DMS53 (cell line): ENCODE data around the gene CDC14A.
"Not testable (repeated sequence)": the region's sequence is repeated elsewhere in the genome, so short reads cannot be mapped to it uniquely, and the experiment has no call there.

Source experiments
- DNase-seq: peaks from one replicate; lab custom pipeline; 2025; lab: John Stamatoyannopoulos, UW

Gene CDC14A

GRCh38 chr1:100364697-100365096 lies 12.4 kb downstream of the CDC14A start:
- peak; percentile 42 for DNase-seq

- DNase-seq, result no peak
Measured at GRCh38 chr1:100366209-100366525, 13.9 kb downstream of the CDC14A start.

- not testable (repeated sequence) for DNase-seq
Measured at GRCh38 chr1:100369339-100369738, 17.0 kb downstream of the CDC14A start.

- DNase-seq, result not testable (repeated sequence)
Measured at GRCh38 chr1:100373953-100374352, 21.6 kb downstream of the CDC14A start.

- not testable (repeated sequence) for DNase-seq
Measured at GRCh38 chr1:100376890-100377289, 24.6 kb downstream of the CDC14A start.

GRCh38 chr1:100377590-100378361 lies 25.5 kb downstream of the CDC14A start:
- no peak for DNase-seq

GRCh38 chr1:100378956-100379355 lies 26.6 kb downstream of the CDC14A start:
- no peak for DNase-seq

GRCh38 chr1:100380635-100381034 lies 28.3 kb downstream of the CDC14A start:
- no peak for DNase-seq

GRCh38 chr1:100382657-100383056 lies 30.4 kb downstream of the CDC14A start:
- no peak for DNase-seq

GRCh38 chr1:100383743-100384405 lies 31.6 kb downstream of the CDC14A start:
- peak; percentile 52 for DNase-seq

- DNase-seq, result no peak
Measured at GRCh38 chr1:100387209-100387608, 34.9 kb downstream of the CDC14A start.

GRCh38 chr1:100387657-100388350 lies 35.5 kb downstream of the CDC14A start:
- peak; percentile 60 for DNase-seq

- no peak for DNase-seq
Measured at GRCh38 chr1:100390531-100390930, 38.2 kb downstream of the CDC14A start.

- no peak for DNase-seq
Measured at GRCh38 chr1:100391675-100392074, 39.4 kb downstream of the CDC14A start.

- DNase-seq, result no peak
Measured at GRCh38 chr1:100392756-100393155, 40.5 kb downstream of the CDC14A start.

GRCh38 chr1:100394285-100394684 lies 42.0 kb downstream of the CDC14A start:
- no peak for DNase-seq

GRCh38 chr1:100395913-100396312 lies 43.6 kb downstream of the CDC14A start:
- no peak for DNase-seq

GRCh38 chr1:100396651-100397050 lies 44.3 kb downstream of the CDC14A start:
- DNase-seq, result no peak

GRCh38 chr1:100397681-100398080 lies 45.4 kb downstream of the CDC14A start:
- DNase-seq, result no peak

GRCh38 chr1:100398648-100399047 lies 46.3 kb downstream of the CDC14A start:
- no peak for DNase-seq

GRCh38 chr1:100400404-100400803 lies 48.1 kb downstream of the CDC14A start:
- peak; percentile 66 for DNase-seq

GRCh38 chr1:100404821-100405220 lies 52.5 kb downstream of the CDC14A start:
- DNase-seq, result no peak

GRCh38 chr1:100405902-100406301 lies 53.6 kb downstream of the CDC14A start:
- DNase-seq, result not testable (repeated sequence)
